ENCODE measurements around the gene MAN1C1. TPM values are rescaled to one million over a fixed set of nuclear protein-coding genes. Genes with fewer than 3 reads are reported as not detected.

The MAN1C1 gene
- total RNA-seq, 4 donors from 2014 or later, result 5.0 to 31.1 (median 7.9) TPM

DNA sequence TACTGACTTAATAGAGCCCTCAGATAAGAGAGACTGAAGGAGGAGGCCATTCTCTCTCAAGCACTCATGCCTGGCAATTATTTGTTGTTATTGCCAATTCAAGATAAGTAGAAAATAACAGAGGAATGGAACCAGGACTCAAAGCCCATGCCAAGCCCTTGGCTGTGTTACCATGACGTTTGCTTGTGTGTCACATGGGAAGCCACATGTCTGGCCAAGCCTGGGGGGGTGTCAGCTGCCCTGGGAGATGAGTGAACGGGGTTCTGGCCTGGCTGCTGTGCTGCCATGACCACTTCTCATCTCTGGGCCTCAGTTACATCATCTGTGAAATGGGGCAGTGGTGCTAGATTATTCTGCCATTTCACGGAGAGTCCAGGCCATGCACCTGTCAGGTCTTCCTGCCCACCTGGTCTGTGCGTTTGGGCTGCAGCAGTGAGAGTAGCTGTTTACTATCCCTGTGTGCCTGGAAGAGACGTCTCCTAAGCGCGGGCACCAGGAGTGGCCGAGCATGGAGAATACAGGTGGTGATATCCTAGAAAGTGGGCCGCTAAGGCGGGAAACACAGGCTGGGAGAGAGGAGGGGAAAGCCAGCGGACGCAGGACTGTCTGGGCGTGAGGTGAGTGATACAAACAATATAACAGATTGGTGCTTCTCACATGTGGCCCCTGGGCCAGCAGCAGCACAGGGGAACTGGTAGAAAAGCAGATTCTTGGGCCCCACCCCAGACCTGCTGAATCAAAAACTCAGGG, 67.8 kb downstream of the MAN1C1 start:
- DNase-seq, result no peak
- H3K4me1 ChIP-seq, result peaks cover 4 to 5% of the 10 kb centered on the region in 2 donors
- no peaks in the 10 kb centered on the region for H3K9me3 ChIP-seq
- H3K27ac ChIP-seq, result no peak overlapping the region
- no peak overlapping the region for H3K4me3 ChIP-seq
- no peak for TF ChIP-seq POLR2A (IDR thresholded peaks at IDR 0.05)
- TF ChIP-seq, protein P1, sequence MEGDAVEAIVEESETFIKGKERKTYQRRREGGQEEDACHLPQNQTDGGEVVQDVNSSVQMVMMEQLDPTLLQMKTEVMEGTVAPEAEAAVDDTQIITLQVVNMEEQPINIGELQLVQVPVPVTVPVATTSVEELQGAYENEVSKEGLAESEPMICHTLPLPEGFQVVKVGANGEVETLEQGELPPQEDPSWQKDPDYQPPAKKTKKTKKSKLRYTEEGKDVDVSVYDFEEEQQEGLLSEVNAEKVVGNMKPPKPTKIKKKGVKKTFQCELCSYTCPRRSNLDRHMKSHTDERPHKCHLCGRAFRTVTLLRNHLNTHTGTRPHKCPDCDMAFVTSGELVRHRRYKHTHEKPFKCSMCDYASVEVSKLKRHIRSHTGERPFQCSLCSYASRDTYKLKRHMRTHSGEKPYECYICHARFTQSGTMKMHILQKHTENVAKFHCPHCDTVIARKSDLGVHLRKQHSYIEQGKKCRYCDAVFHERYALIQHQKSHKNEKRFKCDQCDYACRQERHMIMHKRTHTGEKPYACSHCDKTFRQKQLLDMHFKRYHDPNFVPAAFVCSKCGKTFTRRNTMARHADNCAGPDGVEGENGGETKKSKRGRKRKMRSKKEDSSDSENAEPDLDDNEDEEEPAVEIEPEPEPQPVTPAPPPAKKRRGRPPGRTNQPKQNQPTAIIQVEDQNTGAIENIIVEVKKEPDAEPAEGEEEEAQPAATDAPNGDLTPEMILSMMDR (IDR thresholded peaks at IDR 0.05), result no peak
- no peaks in the 10 kb centered on the region for H3K36me3 ChIP-seq
- no peaks in the 10 kb centered on the region for H3K27me3 ChIP-seq
- intact Hi-C loops (cut with DNase I; ENCODE audit: low total_unique reads), result no loop called here

DNA sequence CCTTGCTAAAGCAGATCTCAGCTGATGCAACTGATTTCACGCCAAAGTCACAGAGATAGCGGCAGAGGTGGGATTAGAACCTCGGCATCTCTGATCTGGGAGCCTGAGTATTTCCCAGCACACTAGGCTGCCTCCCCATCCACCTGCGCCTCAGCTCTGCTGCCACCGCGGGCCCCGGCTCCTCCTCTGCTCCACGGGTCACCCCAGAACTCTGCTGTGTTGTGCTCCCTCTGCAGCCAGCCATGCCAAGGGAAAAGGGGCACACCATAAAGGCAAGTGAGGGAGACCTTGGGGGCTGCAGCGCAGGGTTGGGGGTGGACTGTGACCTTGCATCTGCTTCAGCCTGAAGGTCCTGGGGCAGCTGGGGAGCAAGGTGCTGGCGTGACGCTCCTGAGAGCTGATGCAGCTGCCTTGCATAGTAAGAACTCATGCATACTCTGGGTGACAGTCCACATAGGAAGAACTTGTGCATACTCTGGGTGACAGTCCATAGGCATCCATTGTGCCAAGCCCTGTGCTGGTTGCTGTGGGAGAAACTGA, 68.7 kb downstream of the MAN1C1 start:
- no peak for DNase-seq
- H3K4me3 ChIP-seq, result no peak overlapping the region
- no peaks in the 10 kb centered on the region for H3K36me3 ChIP-seq
- no peaks in the 10 kb centered on the region for H3K9me3 ChIP-seq
- H3K4me1 ChIP-seq, result peaks cover 4 to 5% of the 10 kb centered on the region in 2 donors
- intact Hi-C loops (cut with DNase I; ENCODE audit: low total_unique reads), result no loop called here
- TF ChIP-seq, protein P1 (IDR thresholded peaks at IDR 0.05), result no peak
- TF ChIP-seq POLR2A (IDR thresholded peaks at IDR 0.05), result no peak
- no peak overlapping the region for H3K27ac ChIP-seq
- H3K27me3 ChIP-seq, result no peaks in the 10 kb centered on the region

DNA sequence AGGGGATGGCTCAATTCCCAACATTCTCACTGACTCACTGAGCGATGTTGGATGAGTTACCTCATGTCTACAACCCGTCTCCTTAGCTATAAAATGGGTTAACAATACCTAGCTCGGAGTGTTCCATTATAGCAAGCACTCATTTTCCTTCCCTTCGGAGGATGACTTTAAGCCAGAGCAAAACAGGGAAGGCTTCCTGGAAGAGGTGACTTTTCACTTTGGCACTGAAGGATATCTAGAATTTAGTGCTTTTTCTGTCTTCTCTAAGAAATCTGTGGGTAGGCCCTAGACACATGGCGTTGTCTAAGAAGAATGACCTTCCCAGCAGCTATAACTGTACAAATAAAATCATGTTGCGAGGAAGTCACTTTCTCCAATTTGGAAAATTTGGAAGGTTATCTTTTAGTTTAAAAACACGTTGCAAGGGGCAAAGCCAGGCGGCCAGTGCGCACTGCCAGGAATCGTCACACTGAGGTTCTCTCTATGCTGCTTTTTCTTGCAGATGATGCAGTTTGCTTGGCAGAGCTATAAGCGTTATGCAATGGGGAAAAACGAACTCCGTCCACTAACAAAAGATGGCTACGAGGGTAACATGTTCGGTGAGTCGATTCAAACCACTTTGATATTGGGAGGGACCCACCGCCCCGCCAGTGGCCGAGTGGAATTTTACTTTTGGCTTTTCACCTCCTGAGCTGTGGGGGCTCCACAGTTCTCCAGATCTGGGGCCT, 69.5 kb downstream of the MAN1C1 start:
- H3K4me3 ChIP-seq, result no peak overlapping the region
- intact Hi-C loops (cut with DNase I; ENCODE audit: low total_unique reads), result no loop called here
- DNase-seq, result no peak

DNA sequence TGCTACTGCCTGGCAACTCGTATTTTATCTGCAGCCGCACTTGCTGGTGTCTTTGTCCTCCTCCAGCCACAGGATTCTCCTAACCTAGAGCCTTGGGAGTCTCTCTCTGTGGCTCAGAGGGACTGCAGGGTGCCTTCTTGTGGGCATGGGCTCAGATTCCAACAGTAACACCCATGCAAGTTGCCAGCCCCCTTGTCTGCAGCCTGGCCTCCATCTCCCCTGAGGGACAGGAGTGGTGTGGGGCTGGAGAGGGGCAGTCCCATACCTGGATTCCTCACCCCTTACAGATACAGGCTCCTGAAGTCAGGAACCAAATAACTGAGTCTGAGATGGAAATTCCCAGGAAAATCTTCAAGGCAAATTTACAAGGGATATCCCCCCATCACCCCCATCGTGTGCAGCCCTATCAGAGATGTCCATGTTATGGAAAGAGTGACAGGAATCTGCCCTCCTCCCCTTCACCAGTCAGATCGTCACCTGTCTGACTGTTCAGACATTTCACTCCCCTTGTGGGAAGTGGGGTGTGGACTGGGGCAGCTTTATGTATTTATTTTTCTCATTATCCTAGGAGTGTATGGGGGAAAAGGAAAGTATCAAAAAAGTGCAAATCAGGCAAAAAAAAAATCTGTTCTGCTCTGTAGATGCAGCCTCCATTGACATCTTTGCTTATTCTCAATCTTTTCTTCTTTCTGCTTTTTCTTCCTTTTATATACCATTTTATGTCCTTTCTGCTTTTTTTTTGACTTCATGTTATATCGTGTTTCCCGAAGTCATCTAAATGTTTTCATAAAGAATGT, 70.8 kb downstream of the MAN1C1 start:
- Histone ChIP-seq H3K4me1 (peaks cover 4 to 5% of the 10 kb centered on the region in 2 donors), H3K27ac (peak overlapping the region in 1 of 2 donors; percentile 20)
- no peak for DNase-seq

More for the DNA sequence above, 69.5 kb downstream of the MAN1C1 start:
- no peaks in the 10 kb centered on the region for H3K36me3 ChIP-seq
- no peaks in the 10 kb centered on the region for H3K27me3 ChIP-seq
- H3K9me3 ChIP-seq, result no peaks in the 10 kb centered on the region
- TF ChIP-seq, protein P1 (IDR thresholded peaks at IDR 0.05), result no peak
- no peak for TF ChIP-seq POLR2A (IDR thresholded peaks at IDR 0.05)
- H3K4me1 ChIP-seq, result peaks cover 4 to 5% of the 10 kb centered on the region in 2 donors
- H3K27ac ChIP-seq, result no peak overlapping the region

More for the DNA sequence above, 70.8 kb downstream of the MAN1C1 start:
- H3K9me3 ChIP-seq, result no peaks in the 10 kb centered on the region
- TF ChIP-seq, protein P1 (IDR thresholded peaks at IDR 0.05), result no peak
- no peak for TF ChIP-seq POLR2A (IDR thresholded peaks at IDR 0.05)
- intact Hi-C loops (cut with DNase I; ENCODE audit: low total_unique reads), result no loop called here
- H3K36me3 ChIP-seq, result no peaks in the 10 kb centered on the region
- no peak overlapping the region for H3K4me3 ChIP-seq
- H3K27me3 ChIP-seq, result no peaks in the 10 kb centered on the region

Measured in uterus (tissue), 4 donors.